ENCODE data around the gene DYSF. TPM values are rescaled to one million over a fixed set of nuclear protein-coding genes. Genes with fewer than 3 reads are reported as not detected.
"Not testable (repeated sequence)": the region's sequence is repeated elsewhere in the genome, so short reads cannot be mapped to it uniquely, and the experiment has no call there.

DYSF gene
- total and polyA plus RNA-seq, 2 donors (not counting 1 experiment from before 2014, with no cell fraction given): 0.17 to 0.43 TPM

DNA sequence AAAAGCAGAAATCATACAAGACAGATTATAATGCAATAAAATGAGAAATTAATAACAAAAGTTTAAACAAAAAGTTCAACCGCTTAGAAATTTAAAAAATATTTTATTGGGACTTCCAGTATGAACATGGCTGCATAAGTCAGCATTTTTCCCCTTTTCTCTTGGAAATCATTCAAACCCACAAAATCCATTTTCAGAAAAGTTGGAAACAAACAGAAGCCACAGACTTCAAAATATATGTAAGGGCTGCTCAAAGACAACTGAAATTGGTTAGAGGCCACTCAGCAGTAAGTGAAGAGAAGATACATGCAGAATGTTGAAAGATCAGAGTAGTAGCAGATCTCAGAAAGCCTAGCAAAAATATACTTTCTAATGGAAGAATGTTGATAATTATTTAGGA is 194.0 kb downstream of the DYSF start:
- Mint-ChIP-seq H3K4me3 (no peak overlapping the region), H3K27ac (no peak overlapping the region), H3K9me3 (ENCODE audit: insufficient read depth) (no peaks in the 10 kb centered on the region), H3K4me1 (no peaks in the 10 kb centered on the region), H3K27me3 (peaks cover 31% of the 10 kb centered on the region)
- no peak overlapping the region for H3K4me2 ChIP-seq (replicated peaks; ENCODE audit: low read depth, low read length, poor library complexity, severe bottlenecking)
- H3K36me3 ChIP-seq (replicated peaks in 1 of 2; ENCODE audit: control extremely low read depth in 1 of 2, control insufficient read depth in 1 of 2, extremely low read depth in 1 of 2, insufficient read depth in 2 of 2, low read length in 1 of 2): no peaks in the 10 kb centered on the region
- ATAC-seq (ENCODE audit: low read depth): no peak
- no peaks in the 10 kb centered on the region for H3K79me2 ChIP-seq (ENCODE audit: control insufficient read depth, insufficient read depth, low read length)
- no CpG with 5 or more reads among the region's 1 CpG for WGBS (ENCODE audit: insufficient coverage)
- no peak overlapping the region for H3K27ac ChIP-seq (ENCODE audit: low read length in 2 of 2)
- H3K4me3 ChIP-seq (ENCODE audit: control extremely low read depth in 1 of 5, extremely low read depth in 1 of 5, insufficient read depth in 1 of 5, low read depth in 2 of 5, low read length in 4 of 5): no peak overlapping the region
- no peaks in the 10 kb centered on the region for H3K4me1 ChIP-seq (ENCODE audit: control insufficient read depth in 2 of 2, insufficient read depth in 2 of 2, low read length in 2 of 2)
- H3K27me3 ChIP-seq (replicated peaks in 1 of 4; ENCODE audit: control extremely low read depth in 1 of 4, control insufficient read depth in 3 of 4, insufficient read depth in 4 of 4, low read length in 3 of 4): peaks cover 0 to 8% (median 0%) of the 10 kb centered on the region in 4 experiments
- no peak for DNase-seq
- CTCF ChIA-PET: no interaction called here
- no peaks in the 10 kb centered on the region for H4K20me1 ChIP-seq (ENCODE audit: control insufficient read depth, insufficient read depth, low read length, poor library complexity, severe bottlenecking)
- POLR2A ChIA-PET: no interaction called here
- no peak overlapping the region for H2AFZ ChIP-seq (ENCODE audit: insufficient read depth, low read depth, low read length, poor library complexity, severe bottlenecking)
- intact Hi-C loops (cut with micrococcal nuclease): no loop called here
- TF ChIP-seq, protein P1, sequence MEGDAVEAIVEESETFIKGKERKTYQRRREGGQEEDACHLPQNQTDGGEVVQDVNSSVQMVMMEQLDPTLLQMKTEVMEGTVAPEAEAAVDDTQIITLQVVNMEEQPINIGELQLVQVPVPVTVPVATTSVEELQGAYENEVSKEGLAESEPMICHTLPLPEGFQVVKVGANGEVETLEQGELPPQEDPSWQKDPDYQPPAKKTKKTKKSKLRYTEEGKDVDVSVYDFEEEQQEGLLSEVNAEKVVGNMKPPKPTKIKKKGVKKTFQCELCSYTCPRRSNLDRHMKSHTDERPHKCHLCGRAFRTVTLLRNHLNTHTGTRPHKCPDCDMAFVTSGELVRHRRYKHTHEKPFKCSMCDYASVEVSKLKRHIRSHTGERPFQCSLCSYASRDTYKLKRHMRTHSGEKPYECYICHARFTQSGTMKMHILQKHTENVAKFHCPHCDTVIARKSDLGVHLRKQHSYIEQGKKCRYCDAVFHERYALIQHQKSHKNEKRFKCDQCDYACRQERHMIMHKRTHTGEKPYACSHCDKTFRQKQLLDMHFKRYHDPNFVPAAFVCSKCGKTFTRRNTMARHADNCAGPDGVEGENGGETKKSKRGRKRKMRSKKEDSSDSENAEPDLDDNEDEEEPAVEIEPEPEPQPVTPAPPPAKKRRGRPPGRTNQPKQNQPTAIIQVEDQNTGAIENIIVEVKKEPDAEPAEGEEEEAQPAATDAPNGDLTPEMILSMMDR (IDR thresholded peaks at IDR 0.05): no peak
- TF ChIP-seq EZH2 (IDR thresholded peaks at IDR 0.05; ENCODE audit: borderline replicate concordance, insufficient read depth, low read depth, low read length, poor library complexity, severe bottlenecking): no peak
- H3K9ac ChIP-seq (ENCODE audit: low read length): no peak overlapping the region
- peaks cover 0 to 6% (median 0%) of the 10 kb centered on the region in 3 donors for H3K9me3 ChIP-seq (ENCODE audit: control extremely low read depth in 1 of 3, control insufficient read depth in 2 of 3, insufficient read depth in 1 of 3, low read length in 2 of 3)

GRCh38 chr2:71655498-71655897 is 202.1 kb downstream of the DYSF start:
- no peaks in the 10 kb centered on the region for H3K27me3 Mint-ChIP-seq
- DNase-seq (no peak), ATAC-seq (ENCODE audit: low read depth) (no peak)
- H3K27ac Mint-ChIP-seq: no peak overlapping the region
- ChIA-PET POLR2A (no interaction called here), CTCF (interaction anchor here (0.6 kb wide), 1 partner anchor 106 kb away, joined by 3 read pairs; no protein-coding TSS in a partner anchor)
- Histone ChIP-seq H3K4me2 (replicated peaks; ENCODE audit: low read depth, low read length, poor library complexity, severe bottlenecking) (no peak overlapping the region), H3K36me3 (replicated peaks in 1 of 2; ENCODE audit: control extremely low read depth in 1 of 2, control insufficient read depth in 1 of 2, extremely low read depth in 1 of 2, insufficient read depth in 2 of 2, low read length in 1 of 2) (no peaks in the 10 kb centered on the region), H3K27ac (ENCODE audit: low read length in 2 of 2) (no peak overlapping the region), H3K79me2 (ENCODE audit: control insufficient read depth, insufficient read depth, low read length) (no peaks in the 10 kb centered on the region), H2AFZ (ENCODE audit: insufficient read depth, low read depth, low read length, poor library complexity, severe bottlenecking) (no peak overlapping the region), H3K27me3 (replicated peaks in 1 of 4; ENCODE audit: control extremely low read depth in 1 of 4, control insufficient read depth in 3 of 4, insufficient read depth in 4 of 4, low read length in 3 of 4) (no peaks in the 10 kb centered on the region), H4K20me1 (ENCODE audit: control insufficient read depth, insufficient read depth, low read length, poor library complexity, severe bottlenecking) (no peaks in the 10 kb centered on the region), H3K9me3 (ENCODE audit: control extremely low read depth in 1 of 3, control insufficient read depth in 2 of 3, insufficient read depth in 1 of 3, low read length in 2 of 3) (peaks cover 0 to 25% (median 3%) of the 10 kb centered on the region in 3 donors), H3K4me3 (ENCODE audit: control extremely low read depth in 1 of 5, extremely low read depth in 1 of 5, insufficient read depth in 1 of 5, low read depth in 2 of 5, low read length in 4 of 5) (no peak overlapping the region), H3K4me1 (ENCODE audit: control insufficient read depth in 2 of 2, insufficient read depth in 2 of 2, low read length in 2 of 2) (no peaks in the 10 kb centered on the region), H3K9ac (ENCODE audit: low read length) (no peak overlapping the region)
- 85% methylated on average over 2 of the region's 2 CpGs for WGBS (ENCODE audit: insufficient coverage)
- TF ChIP-seq, protein P1 (IDR thresholded peaks at IDR 0.05): no peak
- TF ChIP-seq EZH2 (IDR thresholded peaks at IDR 0.05; ENCODE audit: borderline replicate concordance, insufficient read depth, low read depth, low read length, poor library complexity, severe bottlenecking): no peak
- intact Hi-C loops (cut with micrococcal nuclease): no loop called here
- no peak overlapping the region for H3K4me3 Mint-ChIP-seq
- H3K4me1 Mint-ChIP-seq: no peaks in the 10 kb centered on the region
- peaks cover 11% of the 10 kb centered on the region for H3K9me3 Mint-ChIP-seq (ENCODE audit: insufficient read depth)

- peaks cover 0 to 25% (median 3%) of the 10 kb centered on the region in 3 donors for H3K9me3 ChIP-seq (ENCODE audit: control extremely low read depth in 1 of 3, control insufficient read depth in 2 of 3, insufficient read depth in 1 of 3, low read length in 2 of 3)
- H3K4me1 ChIP-seq (ENCODE audit: control insufficient read depth in 2 of 2, insufficient read depth in 2 of 2, low read length in 2 of 2); H3K36me3 ChIP-seq (replicated peaks in 1 of 2; ENCODE audit: control extremely low read depth in 1 of 2, control insufficient read depth in 1 of 2, extremely low read depth in 1 of 2, insufficient read depth in 2 of 2, low read length in 1 of 2); intact Hi-C loops (cut with micrococcal nuclease); POLR2A ChIA-PET; H4K20me1 ChIP-seq (ENCODE audit: control insufficient read depth, insufficient read depth, low read length, poor library complexity, severe bottlenecking); H3K4me3 Mint-ChIP-seq; H3K27me3 Mint-ChIP-seq; H2AFZ ChIP-seq (ENCODE audit: insufficient read depth, low read depth, low read length, poor library complexity, severe bottlenecking); H3K4me3 ChIP-seq (ENCODE audit: control extremely low read depth in 1 of 5, extremely low read depth in 1 of 5, insufficient read depth in 1 of 5, low read depth in 2 of 5, low read length in 4 of 5); CTCF ChIA-PET; H3K4me2 ChIP-seq (replicated peaks; ENCODE audit: low read depth, low read length, poor library complexity, severe bottlenecking); DNase-seq; H3K9ac ChIP-seq (ENCODE audit: low read length); ATAC-seq (ENCODE audit: low read depth); H3K79me2 ChIP-seq (ENCODE audit: control insufficient read depth, insufficient read depth, low read length); H3K27me3 ChIP-seq (replicated peaks in 1 of 4; ENCODE audit: control extremely low read depth in 1 of 4, control insufficient read depth in 3 of 4, insufficient read depth in 4 of 4, low read length in 3 of 4); H3K27ac ChIP-seq (ENCODE audit: low read length in 2 of 2); H3K27ac Mint-ChIP-seq; H3K4me1 Mint-ChIP-seq: not testable (repeated sequence)
- 0% methylated on average over 1 of the region's 2 CpGs for WGBS (ENCODE audit: insufficient coverage)
- H3K9me3 Mint-ChIP-seq (ENCODE audit: insufficient read depth): peaks cover 11% of the 10 kb centered on the region
Measured at GRCh38 chr2:71658256-71658655, 204.9 kb downstream of the DYSF start.

All from B cell (primary cell).